GM20000 (cell line): ENCODE results near the gene SMARCD2.
A peak's percentile ranks its signal among the peaks of the same experiment; 100 is the strongest.

ENCODE experiments used
- DNase-seq: peaks from one replicate; pipeline ENCODE4 v3.0.0; 2012; ENCODE audit warnings: low spot score
- CTCF ChIP-seq: IDR thresholded peaks from 2 replicates; pipeline ENCODE4 v1.5.1; 2012; ENCODE audit warnings: mild to moderate bottlenecking, control low read depth; ENCODE audit errors: extremely low read depth, missing control alignments

Gene SMARCD2

DNA sequence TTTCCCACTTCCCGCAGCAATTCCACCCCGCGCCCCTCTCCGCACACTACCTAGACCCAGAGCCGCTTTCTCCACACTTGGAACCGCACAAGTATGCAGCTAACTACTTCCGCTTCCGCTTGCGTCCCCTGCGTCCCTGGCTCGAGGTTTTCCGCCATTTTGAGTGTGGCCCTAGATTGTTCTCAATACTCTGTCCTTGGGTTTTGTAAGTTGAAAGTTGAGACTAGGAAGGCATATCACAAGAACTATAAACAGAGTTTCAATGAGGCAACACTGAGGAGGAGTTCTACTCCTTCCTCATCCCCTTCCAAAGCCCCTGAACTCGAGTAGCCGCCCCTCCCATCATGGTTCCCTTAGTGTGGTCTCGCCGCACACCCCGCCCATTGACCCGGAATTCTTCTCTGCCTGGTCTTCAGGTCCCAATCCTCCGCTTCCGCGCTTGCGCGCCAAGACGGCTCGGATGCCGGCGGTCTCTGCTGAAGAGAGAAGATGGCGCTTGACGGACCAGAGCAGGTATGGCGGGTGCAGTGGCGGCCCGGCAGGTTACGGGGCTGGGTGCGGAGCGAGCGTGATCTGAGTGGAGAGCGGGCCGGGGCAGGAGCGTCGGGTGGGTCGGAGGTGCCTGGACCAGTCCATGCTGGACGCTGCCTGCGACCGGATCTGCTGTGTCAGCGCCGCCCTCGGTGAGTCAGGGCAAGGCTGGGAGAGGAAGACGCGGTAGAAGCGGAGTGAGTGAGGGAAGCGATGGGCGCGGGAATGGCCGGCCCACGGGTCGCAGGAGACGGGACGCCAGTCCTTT, 15.3 kb downstream of the SMARCD2 start, which contains the start of the genes FTSJ3 and PSMC5:
FTSJ3 (minus strand) TSS at position 662 of the 799 bp plus-strand sequence. CDS start 761 bp downstream, outside the sequence.
PSMC5 (plus strand) TSS at position 430 of the 799 bp plus-strand sequence; CDS start at position 490, 60 bp downstream.
- peak; percentile 90 for DNase-seq
- TF ChIP-seq CTCF = peak; percentile 47

GRCh38 chr17:63826468-63827001, 15.9 kb downstream of the SMARCD2 start:
- no peak for TF ChIP-seq CTCF
- no peak for DNase-seq

GRCh38 chr17:63824362-63824761, 18.1 kb downstream of the SMARCD2 start:
- no peak for TF ChIP-seq CTCF
- no peak for DNase-seq

- no peak for DNase-seq
- no peak for TF ChIP-seq CTCF
Observed at GRCh38 chr17:63823659-63824331, 18.7 kb downstream of the SMARCD2 start.

GRCh38 chr17:63822537-63822936, 19.9 kb downstream of the SMARCD2 start:
- TF ChIP-seq CTCF = no peak
- DNase-seq = no peak

DNA sequence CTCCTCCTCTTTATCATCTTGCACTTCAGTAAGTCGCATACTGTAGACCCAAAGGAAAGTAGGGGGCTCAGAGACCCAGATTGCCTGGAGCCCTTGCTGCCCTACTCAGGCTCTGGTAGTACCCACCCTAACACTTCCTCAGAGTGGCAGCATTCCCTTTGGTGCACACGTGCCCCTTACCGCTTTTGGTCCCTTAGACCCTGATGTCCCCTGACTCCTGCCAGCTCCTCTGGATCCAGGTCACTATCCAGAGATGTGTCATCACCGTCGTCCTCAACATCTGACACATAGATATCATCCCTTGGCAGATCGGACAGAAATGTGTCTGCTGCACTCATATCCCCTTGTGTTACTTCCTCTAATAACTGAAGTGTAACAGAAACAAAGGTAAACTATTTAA, 20.7 kb downstream of the SMARCD2 start:
- no peak for DNase-seq
- no peak for TF ChIP-seq CTCF
